ENCODE measurements around the gene ADAMTSL1. TPM values are rescaled to one million over a fixed set of nuclear protein-coding genes. Genes with fewer than 3 reads are reported as not detected.

The ADAMTSL1 gene
- total RNA-seq, 1 donor from 2014 or later: not detected

GRCh38 chr9:18495065-18495464, 21.1 kb downstream of the ADAMTSL1 start:
- Mint-ChIP-seq H3K27ac (no peak overlapping the region), H3K9me3 (no peaks in the 10 kb centered on the region), H3K27me3 (ENCODE audit: low read depth) (no peaks in the 10 kb centered on the region), H3K4me3 (ENCODE audit: low read depth) (no peak overlapping the region), H3K36me3 (ENCODE audit: low read depth) (no peaks in the 10 kb centered on the region), H3K4me1 (ENCODE audit: low read depth) (no peaks in the 10 kb centered on the region)
- intact Hi-C loops (cut with micrococcal nuclease): no loop called here
- no peak for DNase-seq (ENCODE audit: low spot score)

GRCh38 chr9:18496256-18497000, 22.5 kb downstream of the ADAMTSL1 start:
- Mint-ChIP-seq H3K27ac (no peak overlapping the region), H3K27me3 (ENCODE audit: low read depth) (no peaks in the 10 kb centered on the region), H3K36me3 (ENCODE audit: low read depth) (no peaks in the 10 kb centered on the region), H3K9me3 (no peaks in the 10 kb centered on the region), H3K4me3 (ENCODE audit: low read depth) (no peak overlapping the region), H3K4me1 (ENCODE audit: low read depth) (no peaks in the 10 kb centered on the region)
- intact Hi-C loops (cut with micrococcal nuclease): no loop called here
- no peak for DNase-seq (ENCODE audit: low spot score)

DNA sequence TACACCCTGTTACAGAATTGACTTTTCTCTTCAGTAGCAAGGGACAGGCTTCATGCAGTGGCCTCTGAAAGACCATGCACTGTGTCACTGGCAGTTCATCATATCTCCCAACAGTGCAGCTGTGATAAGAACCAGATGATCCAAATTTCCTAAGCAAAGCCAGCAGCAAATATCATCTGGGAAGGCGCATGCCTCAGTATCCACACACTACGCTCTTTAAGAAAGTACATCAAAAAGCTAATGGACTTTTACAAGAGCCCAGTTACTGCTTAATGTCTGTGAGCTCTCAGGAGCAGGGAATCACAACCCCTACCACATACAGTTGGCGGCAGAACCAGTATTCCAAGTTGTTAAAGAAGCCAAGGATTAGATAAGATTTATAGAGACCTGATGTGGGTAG, 25.1 kb downstream of the ADAMTSL1 start:
- Mint-ChIP-seq H3K27me3 (ENCODE audit: low read depth) (no peaks in the 10 kb centered on the region), H3K4me3 (ENCODE audit: low read depth) (no peak overlapping the region), H3K36me3 (ENCODE audit: low read depth) (no peaks in the 10 kb centered on the region), H3K4me1 (ENCODE audit: low read depth) (no peaks in the 10 kb centered on the region), H3K9me3 (no peaks in the 10 kb centered on the region), H3K27ac (no peak overlapping the region)
- no peak for DNase-seq (ENCODE audit: low spot score)
- intact Hi-C loops (cut with micrococcal nuclease): no loop called here

DNA sequence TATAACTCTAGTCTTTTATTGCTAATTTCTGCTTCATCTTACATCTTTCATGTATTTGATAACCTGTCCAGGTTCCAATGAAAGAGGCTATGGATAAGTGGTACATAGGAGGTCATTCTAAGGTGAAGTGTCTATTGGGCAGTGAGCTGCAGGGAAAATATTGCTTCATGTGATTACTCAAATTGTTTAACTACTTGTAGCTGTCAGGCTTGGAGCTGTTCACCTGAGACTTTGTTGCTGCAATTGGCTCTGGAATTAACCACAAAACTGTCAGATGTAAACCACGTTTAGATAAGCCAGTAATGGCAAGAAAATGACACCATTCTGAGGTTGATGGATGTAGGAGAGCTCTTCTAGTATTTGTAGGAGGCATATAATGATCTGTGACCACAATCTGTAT, 26.0 kb downstream of the ADAMTSL1 start:
- Mint-ChIP-seq H3K4me1 (ENCODE audit: low read depth) (no peaks in the 10 kb centered on the region), H3K4me3 (ENCODE audit: low read depth) (no peak overlapping the region), H3K36me3 (ENCODE audit: low read depth) (no peaks in the 10 kb centered on the region), H3K27me3 (ENCODE audit: low read depth) (no peaks in the 10 kb centered on the region), H3K27ac (no peak overlapping the region), H3K9me3 (no peaks in the 10 kb centered on the region)
- no peak for DNase-seq (ENCODE audit: low spot score)
- intact Hi-C loops (cut with micrococcal nuclease): no loop called here

- H3K4me3 Mint-ChIP-seq (ENCODE audit: low read depth): no peak overlapping the region
- DNase-seq (ENCODE audit: low spot score): no peak
- intact Hi-C loops (cut with micrococcal nuclease): no loop called here
- H3K36me3 Mint-ChIP-seq (ENCODE audit: low read depth): no peaks in the 10 kb centered on the region
- H3K9me3 Mint-ChIP-seq: no peaks in the 10 kb centered on the region
- H3K27ac Mint-ChIP-seq: no peak overlapping the region
- no peaks in the 10 kb centered on the region for H3K27me3 Mint-ChIP-seq (ENCODE audit: low read depth)
- no peaks in the 10 kb centered on the region for H3K4me1 Mint-ChIP-seq (ENCODE audit: low read depth)
Measured at GRCh38 chr9:18500451-18500850, 26.5 kb downstream of the ADAMTSL1 start.

DNA sequence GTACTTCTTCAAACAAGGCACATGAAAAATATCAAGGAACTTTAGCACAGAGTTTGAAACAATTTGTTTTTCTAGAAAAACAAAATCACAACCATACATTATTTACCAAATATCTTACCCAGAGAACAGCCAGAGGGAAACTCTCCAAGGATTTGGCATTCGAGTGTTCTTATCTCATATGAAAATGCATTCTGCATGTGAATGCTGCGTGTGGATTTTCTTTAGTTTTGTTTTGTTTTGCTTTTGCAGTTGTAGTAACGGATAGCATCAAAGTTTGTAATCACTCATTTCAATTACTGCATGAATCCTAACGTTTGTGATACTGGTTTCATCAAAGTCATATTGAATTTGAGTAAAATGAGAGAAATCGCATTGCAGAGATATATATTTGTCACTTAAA, 28.0 kb downstream of the ADAMTSL1 start:
- DNase-seq (ENCODE audit: low spot score): no peak
- Mint-ChIP-seq H3K4me3 (ENCODE audit: low read depth) (no peak overlapping the region), H3K4me1 (ENCODE audit: low read depth) (no peaks in the 10 kb centered on the region), H3K9me3 (no peaks in the 10 kb centered on the region), H3K27ac (no peak overlapping the region), H3K36me3 (ENCODE audit: low read depth) (no peaks in the 10 kb centered on the region), H3K27me3 (ENCODE audit: low read depth) (no peaks in the 10 kb centered on the region)
- intact Hi-C loops (cut with micrococcal nuclease): no loop called here

GRCh38 chr9:18502546-18502945, 28.6 kb downstream of the ADAMTSL1 start:
- DNase-seq (ENCODE audit: low spot score): no peak
- Mint-ChIP-seq H3K4me3 (ENCODE audit: low read depth) (no peak overlapping the region), H3K27me3 (ENCODE audit: low read depth) (no peaks in the 10 kb centered on the region), H3K4me1 (ENCODE audit: low read depth) (no peaks in the 10 kb centered on the region), H3K9me3 (no peaks in the 10 kb centered on the region), H3K36me3 (ENCODE audit: low read depth) (no peaks in the 10 kb centered on the region), H3K27ac (no peak overlapping the region)
- intact Hi-C loops (cut with micrococcal nuclease): no loop called here

DNA sequence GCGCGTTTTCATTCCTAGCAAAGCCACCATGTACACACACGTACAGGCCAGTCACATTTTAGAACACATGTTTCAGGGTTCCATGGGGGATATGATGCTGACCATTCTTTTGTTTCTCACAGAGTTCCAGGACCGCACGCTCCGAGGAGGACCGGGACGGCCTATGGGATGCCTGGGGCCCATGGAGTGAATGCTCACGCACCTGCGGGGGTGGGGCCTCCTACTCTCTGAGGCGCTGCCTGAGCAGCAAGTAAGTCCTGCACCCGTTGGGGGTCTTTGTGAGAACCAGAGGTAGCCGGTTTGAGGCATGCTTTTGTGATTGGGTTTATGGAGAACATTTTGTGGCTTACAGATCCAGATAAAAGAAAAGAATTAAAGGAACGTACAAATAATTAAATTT, 30.8 kb downstream of the ADAMTSL1 start:
- no peaks in the 10 kb centered on the region for H3K4me1 Mint-ChIP-seq (ENCODE audit: low read depth)
- no peak overlapping the region for H3K27ac Mint-ChIP-seq
- no peaks in the 10 kb centered on the region for H3K27me3 Mint-ChIP-seq (ENCODE audit: low read depth)
- H3K4me3 Mint-ChIP-seq (ENCODE audit: low read depth): no peak overlapping the region
- intact Hi-C loops (cut with micrococcal nuclease): no loop called here
- DNase-seq (ENCODE audit: low spot score): no peak
- H3K9me3 Mint-ChIP-seq: no peaks in the 10 kb centered on the region
- H3K36me3 Mint-ChIP-seq (ENCODE audit: low read depth): no peaks in the 10 kb centered on the region

DNA sequence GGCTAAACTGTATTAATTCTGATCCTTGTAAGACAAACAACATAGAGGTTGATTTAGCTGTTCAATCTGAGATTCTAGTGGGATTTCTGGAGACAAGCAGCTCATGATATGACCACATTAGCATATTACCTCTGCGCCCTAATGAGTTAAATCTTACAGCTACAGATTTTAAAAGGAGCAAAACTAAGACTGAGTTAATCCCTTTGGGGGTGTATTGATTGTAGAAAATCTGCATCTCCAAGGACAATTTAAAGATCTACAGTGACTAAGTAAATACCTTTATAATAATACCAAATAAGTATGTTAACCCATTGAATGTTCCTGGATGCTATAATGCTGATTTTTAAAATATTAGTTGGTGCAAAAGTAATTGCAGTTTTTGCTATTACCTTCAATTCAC, 33.2 kb downstream of the ADAMTSL1 start:
- Mint-ChIP-seq H3K27ac (no peak overlapping the region), H3K27me3 (ENCODE audit: low read depth) (no peaks in the 10 kb centered on the region), H3K9me3 (no peaks in the 10 kb centered on the region), H3K4me3 (ENCODE audit: low read depth) (no peak overlapping the region), H3K4me1 (ENCODE audit: low read depth) (no peaks in the 10 kb centered on the region), H3K36me3 (ENCODE audit: low read depth) (no peaks in the 10 kb centered on the region)
- intact Hi-C loops (cut with micrococcal nuclease): no loop called here
- no peak for DNase-seq (ENCODE audit: low spot score)

GRCh38 chr9:18516514-18516913, 42.6 kb downstream of the ADAMTSL1 start:
- no peak for DNase-seq (ENCODE audit: low spot score)
- no peak overlapping the region for H3K27ac Mint-ChIP-seq
- no peaks in the 10 kb centered on the region for H3K4me1 Mint-ChIP-seq (ENCODE audit: low read depth)
- peaks cover 11% of the 10 kb centered on the region for H3K9me3 Mint-ChIP-seq
- no peak overlapping the region for H3K4me3 Mint-ChIP-seq (ENCODE audit: low read depth)
- no peaks in the 10 kb centered on the region for H3K36me3 Mint-ChIP-seq (ENCODE audit: low read depth)
- no peaks in the 10 kb centered on the region for H3K27me3 Mint-ChIP-seq (ENCODE audit: low read depth)
- intact Hi-C loops (cut with micrococcal nuclease): no loop called here

DNA sequence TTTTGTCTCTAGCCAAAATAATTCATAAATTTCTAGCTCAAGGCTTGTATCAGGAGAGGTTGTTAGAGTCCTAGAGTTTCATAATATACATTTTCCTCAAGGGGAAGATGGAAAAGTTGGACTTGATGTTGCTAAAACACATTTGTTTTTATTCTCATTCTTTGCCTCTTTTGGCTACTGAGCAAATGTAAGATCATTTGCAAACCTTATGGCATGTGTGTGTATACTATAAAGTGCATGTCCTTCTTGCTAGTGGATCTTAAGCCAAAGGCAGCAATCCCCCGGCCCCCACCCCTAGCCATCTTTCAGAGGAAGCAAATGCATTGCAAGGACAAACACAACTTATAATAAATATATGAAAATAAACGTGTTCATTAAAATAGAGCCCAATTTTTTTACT, 43.0 kb downstream of the ADAMTSL1 start:
- H3K9me3 Mint-ChIP-seq: peaks cover 11% of the 10 kb centered on the region
- no peak for DNase-seq (ENCODE audit: low spot score)
- H3K36me3 Mint-ChIP-seq (ENCODE audit: low read depth): no peaks in the 10 kb centered on the region
- no peaks in the 10 kb centered on the region for H3K4me1 Mint-ChIP-seq (ENCODE audit: low read depth)
- H3K27ac Mint-ChIP-seq: no peak overlapping the region
- intact Hi-C loops (cut with micrococcal nuclease): no loop called here
- H3K27me3 Mint-ChIP-seq (ENCODE audit: low read depth): no peaks in the 10 kb centered on the region
- H3K4me3 Mint-ChIP-seq (ENCODE audit: low read depth): no peak overlapping the region

GRCh38 chr9:18520416-18521047, 46.6 kb downstream of the ADAMTSL1 start:
- intact Hi-C loops (cut with micrococcal nuclease): no loop called here
- Mint-ChIP-seq H3K4me1 (ENCODE audit: low read depth) (no peaks in the 10 kb centered on the region), H3K9me3 (peaks cover 11% of the 10 kb centered on the region), H3K27ac (no peak overlapping the region), H3K36me3 (ENCODE audit: low read depth) (no peaks in the 10 kb centered on the region), H3K27me3 (ENCODE audit: low read depth) (no peaks in the 10 kb centered on the region), H3K4me3 (ENCODE audit: low read depth) (no peak overlapping the region)
- DNase-seq (ENCODE audit: low spot score): no peak

DNA sequence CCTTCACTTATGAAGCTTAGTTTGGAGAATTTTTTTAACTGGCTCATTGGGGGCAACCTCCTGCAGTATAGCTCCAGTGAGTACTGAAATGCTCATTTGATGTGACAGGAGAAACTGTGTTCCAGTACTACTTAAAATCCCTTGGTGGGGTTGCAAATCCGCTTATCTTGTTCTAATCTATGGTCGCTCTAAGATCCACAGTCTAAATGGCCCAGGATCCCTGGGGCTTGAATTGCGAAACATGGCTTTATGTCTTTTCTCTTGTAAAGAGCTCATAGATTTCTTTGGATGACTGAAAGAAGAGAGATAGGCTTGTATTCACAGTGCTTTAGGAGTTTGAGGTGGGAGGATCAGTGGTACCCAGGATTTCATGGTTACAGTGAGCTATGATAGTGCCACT, 52.7 kb downstream of the ADAMTSL1 start:
- Mint-ChIP-seq H3K4me1 (ENCODE audit: low read depth) (no peaks in the 10 kb centered on the region), H3K36me3 (ENCODE audit: low read depth) (no peaks in the 10 kb centered on the region), H3K9me3 (no peaks in the 10 kb centered on the region), H3K4me3 (ENCODE audit: low read depth) (no peak overlapping the region), H3K27ac (no peak overlapping the region), H3K27me3 (ENCODE audit: low read depth) (no peaks in the 10 kb centered on the region)
- no peak for DNase-seq (ENCODE audit: low spot score)
- intact Hi-C loops (cut with micrococcal nuclease): no loop called here
